ENCODE measurements around the gene CCP110. TPM values are rescaled to one million over a fixed set of nuclear protein-coding genes. Genes with fewer than 3 reads are reported as not detected.

CCP110 gene
- total and polyA plus RNA-seq, 4 experiments from 2014 or later, result 7.3 to 21.3 (median 15.4) TPM

- ChIA-PET CTCF (ENCODE audit: partially characterized antibody) (interaction anchor here (1.0 to 1.4 kb wide), 2 partner anchors 48 to 422 kb away, joined by 3 to 4 read pairs; partner anchors contain the start of gene VPS35L), POLR2A (ENCODE audit: partially characterized antibody) (no interaction called here)
- no peak overlapping the region for H3K27ac Mint-ChIP-seq
- no peaks in the 10 kb centered on the region for H3K9me3 Mint-ChIP-seq
- peaks cover 48 to 63% of the 10 kb centered on the region in 2 donors for H3K36me3 Mint-ChIP-seq
- H3K27me3 ChIP-seq (ENCODE audit: insufficient read depth, low read length), result no peaks in the 10 kb centered on the region
- DNase-seq, result no peak
- H3K27me3 Mint-ChIP-seq, result no peaks in the 10 kb centered on the region
- no peak overlapping the region for H3K4me3 ChIP-seq (ENCODE audit: low read length in 2 of 2)
- H3K4me3 Mint-ChIP-seq, result no peak overlapping the region
- no peaks in the 10 kb centered on the region for H3K9me3 ChIP-seq (ENCODE audit: control insufficient read depth in 1 of 2, low read length in 2 of 2)
- H3K27ac ChIP-seq (ENCODE audit: low read depth, low read length), result no peak overlapping the region
- intact Hi-C loops (cut with micrococcal nuclease), result no loop called here
- peaks cover 43% of the 10 kb centered on the region for H3K36me3 ChIP-seq (ENCODE audit: insufficient read depth, low read length)
- H3K4me1 Mint-ChIP-seq, result peaks cover 3 to 5% (median 4%) of the 10 kb centered on the region in 4 donors
- H3K4me1 ChIP-seq (ENCODE audit: insufficient read depth, low read length), result no peaks in the 10 kb centered on the region
Observed at GRCh38 chr16:19507867-19508266, 15.9 kb upstream of the CCP110 start.

- Mint-ChIP-seq H3K27ac (peak overlapping the region in 3 of 7 donors; percentile 12 to 64 (median 61)), H3K4me3 (no peak overlapping the region), H3K36me3 (peaks cover 36 to 62% of the 10 kb centered on the region in 2 donors), H3K9me3 (no peaks in the 10 kb centered on the region), H3K27me3 (no peaks in the 10 kb centered on the region), H3K4me1 (peaks cover 11 to 22% (median 17%) of the 10 kb centered on the region in 4 donors)
- Histone ChIP-seq H3K36me3 (ENCODE audit: insufficient read depth, low read length) (peaks cover 30% of the 10 kb centered on the region), H3K4me1 (ENCODE audit: insufficient read depth, low read length) (peaks cover 5% of the 10 kb centered on the region), H3K27ac (ENCODE audit: low read depth, low read length) (no peak overlapping the region), H3K9me3 (ENCODE audit: control insufficient read depth in 1 of 2, low read length in 2 of 2) (no peaks in the 10 kb centered on the region), H3K4me3 (ENCODE audit: low read length in 2 of 2) (no peak overlapping the region), H3K27me3 (ENCODE audit: insufficient read depth, low read length) (no peaks in the 10 kb centered on the region)
- POLR2A ChIA-PET (ENCODE audit: partially characterized antibody), result no interaction called here
- no peak for DNase-seq
- intact Hi-C loops (cut with micrococcal nuclease), result no loop called here
- CTCF ChIA-PET (ENCODE audit: partially characterized antibody), result no interaction called here
Observed at GRCh38 chr16:19512297-19512696, 11.4 kb upstream of the CCP110 start.

DNA sequence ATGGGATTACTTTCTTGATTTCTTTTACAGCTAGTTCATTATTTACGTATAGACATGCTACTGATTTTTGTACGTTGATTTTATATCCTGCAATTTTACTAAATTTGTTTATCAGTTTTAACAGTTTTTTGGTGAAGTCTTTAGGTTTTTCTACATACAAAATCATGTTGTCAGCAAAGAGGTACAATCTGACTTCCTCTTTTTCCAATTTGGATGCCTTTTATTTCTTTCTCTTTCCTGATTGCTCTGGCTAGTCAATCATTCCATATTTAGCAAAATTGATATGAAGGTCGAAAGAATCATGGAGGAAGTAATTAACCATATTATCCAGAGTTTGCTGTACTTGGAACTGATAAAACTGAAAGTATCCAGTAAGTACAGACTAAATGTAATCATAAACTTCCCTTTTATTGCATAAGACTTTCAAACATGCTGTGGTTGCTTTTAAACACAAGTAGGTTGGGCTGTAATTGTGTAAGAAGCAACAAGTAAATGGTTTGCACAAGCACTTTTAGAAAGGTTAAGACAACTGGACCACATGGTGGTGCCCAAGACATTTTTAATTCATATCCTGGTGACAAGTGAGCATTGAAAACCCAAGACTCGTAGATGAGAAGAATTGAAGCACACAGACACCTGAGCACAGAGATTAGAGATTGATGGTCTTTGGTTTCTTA lies 10.2 kb upstream of the CCP110 start:
- intact Hi-C loops (cut with micrococcal nuclease), result no loop called here
- Mint-ChIP-seq H3K36me3 (peaks cover 33 to 62% of the 10 kb centered on the region in 2 donors), H3K27ac (peak overlapping the region in 2 of 7 donors; percentile 7 to 27), H3K27me3 (no peaks in the 10 kb centered on the region), H3K4me3 (no peak overlapping the region), H3K9me3 (no peaks in the 10 kb centered on the region), H3K4me1 (peaks cover 18 to 30% (median 24%) of the 10 kb centered on the region in 4 donors)
- Histone ChIP-seq H3K9me3 (ENCODE audit: control insufficient read depth in 1 of 2, low read length in 2 of 2) (no peaks in the 10 kb centered on the region), H3K4me1 (ENCODE audit: insufficient read depth, low read length) (peaks cover 15% of the 10 kb centered on the region), H3K27me3 (ENCODE audit: insufficient read depth, low read length) (no peaks in the 10 kb centered on the region), H3K4me3 (ENCODE audit: low read length in 2 of 2) (no peak overlapping the region), H3K36me3 (ENCODE audit: insufficient read depth, low read length) (peaks cover 18% of the 10 kb centered on the region), H3K27ac (ENCODE audit: low read depth, low read length) (no peak overlapping the region)
- ChIA-PET POLR2A (ENCODE audit: partially characterized antibody) (no interaction called here), CTCF (ENCODE audit: partially characterized antibody) (interaction anchor here (1.1 kb wide), 1 partner anchor 11 kb away, joined by 4 read pairs; no protein-coding TSS in a partner anchor)
- DNase-seq, result no peak

GRCh38 chr16:19515757-19516156 lies 8.0 kb upstream of the CCP110 start:
- Histone ChIP-seq H3K9me3 (ENCODE audit: control insufficient read depth in 1 of 2, low read length in 2 of 2) (no peaks in the 10 kb centered on the region), H3K36me3 (ENCODE audit: insufficient read depth, low read length) (peaks cover 15% of the 10 kb centered on the region), H3K4me1 (ENCODE audit: insufficient read depth, low read length) (peaks cover 34% of the 10 kb centered on the region), H3K27me3 (ENCODE audit: insufficient read depth, low read length) (no peaks in the 10 kb centered on the region), H3K27ac (ENCODE audit: low read depth, low read length) (no peak overlapping the region), H3K4me3 (ENCODE audit: low read length in 2 of 2) (no peak overlapping the region)
- POLR2A ChIA-PET (ENCODE audit: partially characterized antibody), result no interaction called here
- H3K36me3 Mint-ChIP-seq, result peaks cover 33 to 58% of the 10 kb centered on the region in 2 donors
- no peaks in the 10 kb centered on the region for H3K27me3 Mint-ChIP-seq
- peaks cover 28 to 43% (median 36%) of the 10 kb centered on the region in 4 donors for H3K4me1 Mint-ChIP-seq
- no peak overlapping the region for H3K27ac Mint-ChIP-seq
- CTCF ChIA-PET (ENCODE audit: partially characterized antibody), result interaction anchor here (0.7 to 1.5 kb wide), 4 partner anchors 12 to 40 kb away, joined by 3 to 5 read pairs (median 4); partner anchors contain the start of gene VPS35L
- no peak overlapping the region for H3K4me3 Mint-ChIP-seq
- intact Hi-C loops (cut with micrococcal nuclease), result no loop called here
- no peaks in the 10 kb centered on the region for H3K9me3 Mint-ChIP-seq
- no peak for DNase-seq

DNA sequence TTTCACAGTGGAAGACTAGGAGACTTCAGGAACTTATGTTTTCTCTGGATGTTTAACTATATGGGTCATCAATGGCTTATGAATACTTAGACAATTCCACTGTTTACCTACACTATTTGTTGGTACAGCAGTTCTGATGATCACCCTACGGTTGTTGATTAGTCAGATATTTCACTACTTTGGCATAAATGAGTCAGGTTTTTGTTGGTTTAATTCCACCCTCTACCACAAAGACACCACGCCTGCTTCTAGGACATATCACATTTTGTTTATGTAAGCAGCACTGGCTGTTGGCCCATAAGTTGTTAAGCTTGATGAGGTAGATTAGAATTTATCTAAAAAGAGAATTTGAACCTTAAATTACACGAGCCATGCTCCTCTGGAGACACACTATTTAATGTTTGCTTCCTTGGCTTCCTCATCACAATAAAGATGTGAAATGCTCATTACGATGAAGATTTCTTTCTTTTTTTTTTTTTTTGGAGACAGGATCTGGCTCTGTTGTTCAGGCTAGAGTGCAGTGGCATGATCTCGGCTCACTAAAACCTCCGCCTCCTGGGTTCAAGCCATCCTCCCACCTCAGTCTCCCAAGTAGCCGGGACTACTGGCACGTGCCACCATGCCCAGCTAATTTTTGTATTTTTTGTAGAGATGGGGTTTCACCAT lies 6.2 kb upstream of the CCP110 start:
- H3K4me1 Mint-ChIP-seq, result peaks cover 38 to 59% (median 50%) of the 10 kb centered on the region in 4 donors
- no peaks in the 10 kb centered on the region for H3K9me3 Mint-ChIP-seq
- H3K36me3 Mint-ChIP-seq, result peaks cover 30 to 46% of the 10 kb centered on the region in 2 donors
- no peaks in the 10 kb centered on the region for H3K27me3 ChIP-seq (ENCODE audit: insufficient read depth, low read length)
- no peaks in the 10 kb centered on the region for H3K27me3 Mint-ChIP-seq
- CTCF ChIA-PET (ENCODE audit: partially characterized antibody), result no interaction called here
- peaks cover 15% of the 10 kb centered on the region for H3K36me3 ChIP-seq (ENCODE audit: insufficient read depth, low read length)
- peaks cover 45% of the 10 kb centered on the region for H3K4me1 ChIP-seq (ENCODE audit: insufficient read depth, low read length)
- POLR2A ChIA-PET (ENCODE audit: partially characterized antibody), result no interaction called here
- no peak overlapping the region for H3K27ac ChIP-seq (ENCODE audit: low read depth, low read length)
- peak overlapping the region in 2 of 7 donors; percentile 57 to 69 for H3K27ac Mint-ChIP-seq
- intact Hi-C loops (cut with micrococcal nuclease), result no loop called here
- H3K4me3 ChIP-seq (ENCODE audit: low read length in 2 of 2), result no peak overlapping the region
- H3K9me3 ChIP-seq (ENCODE audit: control insufficient read depth in 1 of 2, low read length in 2 of 2), result no peaks in the 10 kb centered on the region
- peak in 2 of 5 donors; percentile 4 to 41 for DNase-seq
- peak overlapping the region in 1 of 8 donors; percentile 12 for H3K4me3 Mint-ChIP-seq

DNA sequence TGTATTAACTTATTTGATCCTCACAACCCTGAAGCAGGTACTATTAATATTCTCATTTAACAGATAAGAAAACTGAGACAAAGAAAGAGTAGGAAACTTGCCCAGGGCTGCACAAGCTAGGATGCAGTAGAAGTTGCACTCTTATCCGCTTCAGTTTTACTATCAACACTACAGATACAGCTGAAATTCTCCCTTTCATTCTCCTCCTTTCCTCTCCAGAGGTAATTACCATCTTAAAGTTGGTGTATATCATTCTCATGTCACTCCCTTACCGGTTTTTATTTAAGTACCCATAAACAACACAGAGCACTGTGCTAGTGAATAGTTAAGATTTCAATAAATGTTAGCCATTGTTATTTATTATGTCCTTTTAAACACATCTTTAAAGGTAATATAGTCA lies 5.4 kb upstream of the CCP110 start:
- H3K4me1 ChIP-seq (ENCODE audit: insufficient read depth, low read length), result peaks cover 54% of the 10 kb centered on the region
- Mint-ChIP-seq H3K4me3 (no peak overlapping the region), H3K4me1 (peaks cover 36 to 62% (median 49%) of the 10 kb centered on the region in 4 donors), H3K27ac (peak overlapping the region in 2 of 7 donors; percentile 15 to 70), H3K36me3 (peaks cover 22 to 39% of the 10 kb centered on the region in 2 donors), H3K9me3 (no peaks in the 10 kb centered on the region), H3K27me3 (no peaks in the 10 kb centered on the region)
- DNase-seq, result no peak
- no peaks in the 10 kb centered on the region for H3K27me3 ChIP-seq (ENCODE audit: insufficient read depth, low read length)
- H3K36me3 ChIP-seq (ENCODE audit: insufficient read depth, low read length), result peaks cover 15% of the 10 kb centered on the region
- H3K9me3 ChIP-seq (ENCODE audit: control insufficient read depth in 1 of 2, low read length in 2 of 2), result no peaks in the 10 kb centered on the region
- no peak overlapping the region for H3K27ac ChIP-seq (ENCODE audit: low read depth, low read length)
- POLR2A ChIA-PET (ENCODE audit: partially characterized antibody), result no interaction called here
- CTCF ChIA-PET (ENCODE audit: partially characterized antibody), result no interaction called here
- intact Hi-C loops (cut with micrococcal nuclease), result no loop called here
- no peak overlapping the region for H3K4me3 ChIP-seq (ENCODE audit: low read length in 2 of 2)

GRCh38 chr16:19520861-19521331 lies 2.8 kb upstream of the CCP110 start:
- no peaks in the 10 kb centered on the region for H3K27me3 Mint-ChIP-seq
- intact Hi-C loops (cut with micrococcal nuclease), result loop anchor here (10.0 kb wide), 1 partner anchor 596 kb away; the partner anchor contains the start of gene SMG1
- peaks cover 46 to 75% (median 58%) of the 10 kb centered on the region in 4 donors for H3K4me1 Mint-ChIP-seq
- peak overlapping the region; percentile 73 to 98 (median 95) for H3K27ac Mint-ChIP-seq
- ChIA-PET CTCF (ENCODE audit: partially characterized antibody) (interaction anchor here (1.6 to 3.4 kb wide), 3 partner anchors 18 to 37 kb away, joined by 5 to 20 read pairs (median 12); partner anchors contain the start of gene VPS35L), POLR2A (ENCODE audit: partially characterized antibody) (interaction anchor here (0.6 to 2.7 kb wide), 4 partner anchors 15 to 595 kb away, joined by 3 to 28 read pairs (median 5); partner anchors contain the start of gene VPS35L)
- peak overlapping the region; percentile 95 to 99 (median 96) for H3K4me3 Mint-ChIP-seq
- Histone ChIP-seq H3K4me3 (ENCODE audit: low read length in 2 of 2) (peak overlapping the region; percentile 87 to 89), H3K9me3 (ENCODE audit: control insufficient read depth in 1 of 2, low read length in 2 of 2) (no peaks in the 10 kb centered on the region), H3K27ac (ENCODE audit: low read depth, low read length) (peak overlapping the region; percentile 78), H3K4me1 (ENCODE audit: insufficient read depth, low read length) (peaks cover 69% of the 10 kb centered on the region), H3K27me3 (ENCODE audit: insufficient read depth, low read length) (no peaks in the 10 kb centered on the region), H3K36me3 (ENCODE audit: insufficient read depth, low read length) (peaks cover 5% of the 10 kb centered on the region)
- H3K9me3 Mint-ChIP-seq, result no peaks in the 10 kb centered on the region
- H3K36me3 Mint-ChIP-seq, result peaks cover 11 to 30% of the 10 kb centered on the region in 2 donors
- peak in 1 of 5 donors; percentile 2 for DNase-seq

Measured in CD4-positive, alpha-beta memory T cell (primary cell).